ENCODE results near the gene S100A8. TPM values are rescaled to one million over a fixed set of nuclear protein-coding genes. Genes with fewer than 3 reads are reported as not detected.

The S100A8 gene
- polyA plus RNA-seq, 3 donors from 2014 or later, result 20.3 to 43.5 (median 40.3) TPM

GRCh38 chr1:153392822-153393221 lies 1.9 kb upstream of the S100A8 start:
- no peak overlapping the region for H3K4me3 Mint-ChIP-seq
- H3K27ac Mint-ChIP-seq, result no peak overlapping the region
- no peaks in the 10 kb centered on the region for H3K4me1 Mint-ChIP-seq
- no peaks in the 10 kb centered on the region for H3K36me3 Mint-ChIP-seq
- no peaks in the 10 kb centered on the region for H3K9me3 Mint-ChIP-seq
- DNase-seq, result no peak
- H3K27me3 Mint-ChIP-seq (ENCODE audit: low read depth in 3 of 3), result peaks cover 2 to 13% (median 4%) of the 10 kb centered on the region in 3 donors

GRCh38 chr1:153392258-153392657 lies 1.4 kb upstream of the S100A8 start:
- H3K27me3 Mint-ChIP-seq (ENCODE audit: low read depth in 3 of 3), result peaks cover 2 to 12% (median 4%) of the 10 kb centered on the region in 3 donors
- no peaks in the 10 kb centered on the region for H3K36me3 Mint-ChIP-seq
- no peaks in the 10 kb centered on the region for H3K4me1 Mint-ChIP-seq
- H3K4me3 Mint-ChIP-seq, result no peak overlapping the region
- H3K27ac Mint-ChIP-seq, result no peak overlapping the region
- no peak for DNase-seq
- H3K9me3 Mint-ChIP-seq, result no peaks in the 10 kb centered on the region

- Mint-ChIP-seq H3K4me1 (no peaks in the 10 kb centered on the region), H3K27me3 (ENCODE audit: low read depth in 3 of 3) (peaks cover 0 to 11% (median 4%) of the 10 kb centered on the region in 3 donors), H3K4me3 (no peak overlapping the region), H3K36me3 (no peaks in the 10 kb centered on the region), H3K9me3 (no peaks in the 10 kb centered on the region), H3K27ac (no peak overlapping the region)
- no peak for DNase-seq
These were observed 647 bp downstream of the S100A8 start for GRCh38 chr1:153389973-153390879.

GRCh38 chr1:153389401-153389800 lies 1.5 kb downstream of the S100A8 start:
- no peak overlapping the region for H3K27ac Mint-ChIP-seq
- H3K4me1 Mint-ChIP-seq, result no peaks in the 10 kb centered on the region
- H3K36me3 Mint-ChIP-seq, result no peaks in the 10 kb centered on the region
- H3K27me3 Mint-ChIP-seq (ENCODE audit: low read depth in 3 of 3), result peaks cover 0 to 10% (median 4%) of the 10 kb centered on the region in 3 donors
- H3K4me3 Mint-ChIP-seq, result no peak overlapping the region
- no peaks in the 10 kb centered on the region for H3K9me3 Mint-ChIP-seq
- DNase-seq, result no peak

GRCh38 chr1:153387785-153388184 lies 3.1 kb downstream of the S100A8 start:
- Mint-ChIP-seq H3K4me1 (no peaks in the 10 kb centered on the region), H3K27ac (no peak overlapping the region)

GRCh38 chr1:153387001-153387400 lies 3.9 kb downstream of the S100A8 start:
- DNase-seq, result no peak
- no peaks in the 10 kb centered on the region for H3K36me3 Mint-ChIP-seq
- H3K27ac Mint-ChIP-seq, result no peak overlapping the region
- peaks cover 0 to 6% (median 2%) of the 10 kb centered on the region in 6 donors for H3K9me3 Mint-ChIP-seq
- H3K27me3 Mint-ChIP-seq (ENCODE audit: low read depth in 3 of 3), result peaks cover 0 to 4% (median 2%) of the 10 kb centered on the region in 3 donors
- no peak overlapping the region for H3K4me3 Mint-ChIP-seq
- H3K4me1 Mint-ChIP-seq, result no peaks in the 10 kb centered on the region

More at GRCh38 chr1:153387785-153388184, 3.1 kb downstream of the S100A8 start:
- no peak overlapping the region for H3K4me3 Mint-ChIP-seq
- no peak for DNase-seq
- peaks cover 0 to 3% (median 0%) of the 10 kb centered on the region in 6 donors for H3K9me3 Mint-ChIP-seq
- H3K36me3 Mint-ChIP-seq, result no peaks in the 10 kb centered on the region
- peaks cover 0 to 4% (median 2%) of the 10 kb centered on the region in 3 donors for H3K27me3 Mint-ChIP-seq (ENCODE audit: low read depth in 3 of 3)

- H3K27me3 Mint-ChIP-seq (ENCODE audit: low read depth in 3 of 3), result peaks cover under 1 to 4% (median 4%) of the 10 kb centered on the region in 3 donors
- H3K27ac Mint-ChIP-seq, result no peak overlapping the region
- no peaks in the 10 kb centered on the region for H3K36me3 Mint-ChIP-seq
- H3K9me3 Mint-ChIP-seq, result peaks cover 0 to 11% (median 4%) of the 10 kb centered on the region in 6 donors
- no peak for DNase-seq
- no peak overlapping the region for H3K4me3 Mint-ChIP-seq
- no peaks in the 10 kb centered on the region for H3K4me1 Mint-ChIP-seq
These were observed 4.4 kb downstream of the S100A8 start for GRCh38 chr1:153386500-153386901.

GRCh38 chr1:153384958-153385580 lies 5.8 kb downstream of the S100A8 start:
- DNase-seq, result no peak
- H3K9me3 Mint-ChIP-seq, result peaks cover 0 to 17% (median 9%) of the 10 kb centered on the region in 6 donors
- no peaks in the 10 kb centered on the region for H3K36me3 Mint-ChIP-seq
- H3K4me3 Mint-ChIP-seq, result no peak overlapping the region
- peaks cover 2 to 10% (median 2%) of the 10 kb centered on the region in 3 donors for H3K27me3 Mint-ChIP-seq (ENCODE audit: low read depth in 3 of 3)
- H3K27ac Mint-ChIP-seq, result no peak overlapping the region
- no peaks in the 10 kb centered on the region for H3K4me1 Mint-ChIP-seq

- Mint-ChIP-seq H3K9me3 (peaks cover 0 to 17% (median 9%) of the 10 kb centered on the region in 6 donors), H3K36me3 (no peaks in the 10 kb centered on the region), H3K4me3 (no peak overlapping the region), H3K4me1 (no peaks in the 10 kb centered on the region), H3K27me3 (ENCODE audit: low read depth in 3 of 3) (peaks cover 2 to 10% (median 2%) of the 10 kb centered on the region in 3 donors), H3K27ac (no peak overlapping the region)
- DNase-seq, result no peak
These were observed 10.2 kb downstream of the S100A8 start for GRCh38 chr1:153380711-153381110.

GRCh38 chr1:153379591-153379990 lies 11.3 kb downstream of the S100A8 start:
- peaks cover 2 to 12% (median 2%) of the 10 kb centered on the region in 3 donors for H3K27me3 Mint-ChIP-seq (ENCODE audit: low read depth in 3 of 3)
- H3K36me3 Mint-ChIP-seq, result no peaks in the 10 kb centered on the region
- no peak overlapping the region for H3K27ac Mint-ChIP-seq
- no peak for DNase-seq
- H3K9me3 Mint-ChIP-seq, result peaks cover 0 to 17% (median 9%) of the 10 kb centered on the region in 6 donors
- no peaks in the 10 kb centered on the region for H3K4me1 Mint-ChIP-seq
- no peak overlapping the region for H3K4me3 Mint-ChIP-seq

GRCh38 chr1:153375511-153375910 lies 15.4 kb downstream of the S100A8 start, which contains the start of gene S100A12:
Gene S100A12 (minus strand): TSS chr1:153375621. CDS start chr1:153374592, 1,029 bp downstream.
- Mint-ChIP-seq H3K4me3 (no peak within 1 kb of the TSS), H3K36me3 (no peaks in the 10 kb centered on the region), H3K9me3 (peaks cover 0 to 3% (median 0%) of the 10 kb centered on the region in 6 donors), H3K27ac (no peak within 1 kb of the TSS), H3K27me3 (ENCODE audit: low read depth in 3 of 3) (peaks cover 0 to 9% (median 2%) of the 10 kb centered on the region in 3 donors), H3K4me1 (no peaks in the 10 kb centered on the region)
- no peak for DNase-seq

GRCh38 chr1:153374071-153374470 lies 16.8 kb downstream of the S100A8 start:
- no peak for DNase-seq
- Mint-ChIP-seq H3K27ac (no peak overlapping the region), H3K4me1 (no peaks in the 10 kb centered on the region), H3K27me3 (ENCODE audit: low read depth in 3 of 3) (peaks cover 0 to 9% (median 3%) of the 10 kb centered on the region in 3 donors), H3K9me3 (peaks cover 0 to 3% (median 0%) of the 10 kb centered on the region in 6 donors), H3K36me3 (no peaks in the 10 kb centered on the region), H3K4me3 (no peak overlapping the region)

- Mint-ChIP-seq H3K4me3 (no peak overlapping the region), H3K27me3 (ENCODE audit: low read depth in 3 of 3) (peaks cover 0 to 9% (median 1%) of the 10 kb centered on the region in 3 donors), H3K4me1 (no peaks in the 10 kb centered on the region), H3K27ac (no peak overlapping the region), H3K9me3 (no peaks in the 10 kb centered on the region), H3K36me3 (no peaks in the 10 kb centered on the region)
- DNase-seq, result no peak
These were observed 18.3 kb downstream of the S100A8 start for GRCh38 chr1:153372571-153372970.

- DNase-seq, result no peak
- Mint-ChIP-seq H3K4me3 (no peak overlapping the region), H3K27me3 (ENCODE audit: low read depth in 3 of 3) (peaks cover 0 to 8% (median 1%) of the 10 kb centered on the region in 3 donors)
These were observed 19.6 kb downstream of the S100A8 start for GRCh38 chr1:153371231-153371630.

More at GRCh38 chr1:153371231-153371630, 19.6 kb downstream of the S100A8 start:
- Mint-ChIP-seq H3K27ac (no peak overlapping the region), H3K9me3 (no peaks in the 10 kb centered on the region), H3K4me1 (no peaks in the 10 kb centered on the region), H3K36me3 (no peaks in the 10 kb centered on the region)
